C4-2B (cell line): ENCODE data around the gene MOSMO.

Source experiments
- CTCF ChIP-seq: fragments of 450-650 bp; conservative IDR thresholded peaks from 2 replicates; pipeline ENCODE4 v1.5.1; 2017; ENCODE audit warnings: mild to moderate bottlenecking
- ZFX ChIP-seq: fragments of 450-650 bp; IDR thresholded peaks from 2 replicates; pipeline ENCODE4 v1.6.1; 2017

DNA sequence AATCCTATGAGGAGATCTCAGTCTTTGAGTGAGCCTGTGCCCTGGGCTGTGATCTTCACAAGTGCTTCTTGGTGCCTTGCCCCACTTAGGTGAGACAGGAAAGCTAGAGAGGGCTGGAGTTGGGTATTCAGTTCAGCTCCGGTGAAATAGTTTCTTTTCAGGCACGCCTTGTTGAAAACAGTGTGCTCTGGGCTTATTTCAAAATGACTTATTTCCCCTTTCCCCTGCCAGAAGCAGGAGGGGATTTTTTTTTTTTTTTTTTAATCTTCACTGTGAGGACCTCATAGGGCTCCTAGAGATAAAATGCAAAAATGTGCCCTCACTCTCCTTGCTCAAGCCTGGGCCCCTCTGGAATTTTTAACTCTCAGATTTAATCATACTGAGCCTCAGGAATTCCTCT, 27.2 kb downstream of the MOSMO start:
- TF ChIP-seq CTCF (no peak), ZFX (no peak)
